Measurements from ENCODE around the gene CCDC177. TPM values are rescaled to one million over a fixed set of nuclear protein-coding genes. Genes with fewer than 3 reads are reported as not detected.

The CCDC177 gene
- total and polyA plus RNA-seq, 2 of the 8 experiments (the other 6 are each of a cell fraction or from before 2014, with no cell fraction given), result 0.62 to 2.8 TPM

- TF ChIP-seq USF2 (IDR thresholded peaks at IDR 0.05; ENCODE audit: low read length), result no peak
- no peak for TF ChIP-seq NRF1 (IDR thresholded peaks at IDR 0.05; ENCODE audit: low read depth, low read length)
- TF ChIP-seq TAF7 (optimal IDR thresholded peaks at IDR 0.05; ENCODE audit: borderline replicate concordance, low read depth, low read length), result no peak
- no peak for TF ChIP-seq TBP (IDR thresholded peaks at IDR 0.05; ENCODE audit: low read depth, low read length)
- no peak for TF ChIP-seq RAD21 (IDR thresholded peaks at IDR 0.05 in 1 of 2, conservative IDR thresholded peaks at IDR 0.05 in 1 of 2; ENCODE audit: low read depth in 2 of 2, low read length in 2 of 2)
- TF ChIP-seq JUN (IDR thresholded peaks at IDR 0.05; ENCODE audit: low read depth, low read length), result no peak
- TF ChIP-seq EGR1 (IDR thresholded peaks at IDR 0.05; ENCODE audit: borderline replicate concordance, low read depth, low read length), result no peak
- no peak for TF ChIP-seq SP4 (IDR thresholded peaks at IDR 0.05; ENCODE audit: low read length)
- no peak for TF ChIP-seq PHF8 (conservative IDR thresholded peaks at IDR 0.05; ENCODE audit: low read depth, low read length)
- no peak for TF ChIP-seq MAFK (IDR thresholded peaks at IDR 0.05; ENCODE audit: low read depth, low read length)
- no peak for TF ChIP-seq CBX8 (IDR thresholded peaks at IDR 0.05; ENCODE audit: borderline replicate concordance, low read depth, low read length)
- TF ChIP-seq TCF12 (IDR thresholded peaks at IDR 0.05; ENCODE audit: low read depth, low read length), result no peak
- no peak for TF ChIP-seq GTF2F1 (IDR thresholded peaks at IDR 0.05; ENCODE audit: borderline replicate concordance, low read depth, low read length)
- no peak for TF ChIP-seq ZNF274 (IDR thresholded peaks at IDR 0.05; ENCODE audit: borderline replicate concordance, extremely low read depth, low read length)
- no peak for TF ChIP-seq ATF2 (IDR thresholded peaks at IDR 0.05; ENCODE audit: low read length)
- TF ChIP-seq RBBP5 (IDR thresholded peaks at IDR 0.05; ENCODE audit: borderline replicate concordance, low read depth, low read length), result no peak
- no peak for TF ChIP-seq CTCF (IDR thresholded peaks at IDR 0.05; ENCODE audit: control extremely low read depth in 1 of 3, insufficient read depth in 1 of 3, low read depth in 1 of 3, low read length in 3 of 3)
- 0 out of 2 replicates have a peak, but pooled peaks have one; percentile 6 for TF ChIP-seq TAF1 (IDR thresholded peaks at IDR 0.05; ENCODE audit: low read depth, low read length)
- no peak for TF ChIP-seq SRF (IDR thresholded peaks at IDR 0.05; ENCODE audit: low read depth, low read length)
Measured at GRCh38 chr14:69571449-69572029, 3.1 kb downstream of the CCDC177 start (continued).
